ENCODE data around the gene CORO6. TPM values are rescaled to one million over a fixed set of nuclear protein-coding genes. Genes with fewer than 3 reads are reported as not detected.

CORO6 gene
- total RNA-seq, 1 donor = 20.3 TPM

- Histone ChIP-seq H2AFZ (ENCODE audit: low read length) (peak overlapping the region; percentile 95), H3K36me3 (ENCODE audit: insufficient read depth, low read length) (no peaks in the 10 kb centered on the region), H3K27ac (ENCODE audit: low read depth, low read length) (peak overlapping the region; percentile 73), H3K27me3 (ENCODE audit: insufficient read depth, low read length) (no peaks in the 10 kb centered on the region), H3K79me2 (ENCODE audit: insufficient read depth, low read length) (peaks cover 27% of the 10 kb centered on the region), H3K4me1 (ENCODE audit: insufficient read depth, low read length) (peaks cover 55% of the 10 kb centered on the region), H3K4me3 (ENCODE audit: insufficient read depth, low read length) (peak overlapping the region; percentile 73), H3K9me3 (ENCODE audit: low read depth, low read length) (no peaks in the 10 kb centered on the region), H3K4me2 (ENCODE audit: insufficient read depth, low read length) (peak overlapping the region; percentile 93), H4K20me1 (ENCODE audit: insufficient read depth, low read length) (peaks cover 48% of the 10 kb centered on the region)
- no peak for TF ChIP-seq CTCF (IDR thresholded peaks at IDR 0.05; ENCODE audit: extremely low read depth, low read depth, low read length)
- peak; percentile 96 for DNase-seq (ENCODE audit: insufficient read length, low spot score, missing footprints)
These were observed 31.5 kb downstream of the CORO6 start for GRCh38 chr17:29591146-29591736.

GRCh38 chr17:29590411-29591145 is 32.1 kb downstream of the CORO6 start:
- H2AFZ ChIP-seq (ENCODE audit: low read length) = peak overlapping the region; percentile 95
- peak overlapping the region; percentile 73 for H3K27ac ChIP-seq (ENCODE audit: low read depth, low read length)
- H3K79me2 ChIP-seq (ENCODE audit: insufficient read depth, low read length) = peaks cover 34% of the 10 kb centered on the region
- TF ChIP-seq CTCF (IDR thresholded peaks at IDR 0.05; ENCODE audit: extremely low read depth, low read depth, low read length) = no peak
- no peaks in the 10 kb centered on the region for H3K36me3 ChIP-seq (ENCODE audit: insufficient read depth, low read length)
- no peaks in the 10 kb centered on the region for H3K27me3 ChIP-seq (ENCODE audit: insufficient read depth, low read length)
- peak overlapping the region; percentile 93 for H3K4me2 ChIP-seq (ENCODE audit: insufficient read depth, low read length)
- DNase-seq (ENCODE audit: insufficient read length, low spot score, missing footprints) = peak; percentile 99
- peaks cover 47% of the 10 kb centered on the region for H4K20me1 ChIP-seq (ENCODE audit: insufficient read depth, low read length)
- H3K9me3 ChIP-seq (ENCODE audit: low read depth, low read length) = no peaks in the 10 kb centered on the region
- peaks cover 55% of the 10 kb centered on the region for H3K4me1 ChIP-seq (ENCODE audit: insufficient read depth, low read length)
- H3K4me3 ChIP-seq (ENCODE audit: insufficient read depth, low read length) = peak overlapping the region; percentile 73

GRCh38 chr17:29589524-29590410 is 32.9 kb downstream of the CORO6 start, which contains the start of gene GIT1:
TSS of gene GIT1 (minus strand) at chr17:29589648. CDS start at chr17:29589378, 270 bp downstream.
- DNase-seq (ENCODE audit: insufficient read length, low spot score, missing footprints) = peak; percentile 100

More at GRCh38 chr17:29589524-29590410, 32.9 kb downstream of the CORO6 start, which contains the start of gene GIT1:
- Histone ChIP-seq H3K36me3 (ENCODE audit: insufficient read depth, low read length) (no peaks in the 10 kb centered on the region), H3K4me1 (ENCODE audit: insufficient read depth, low read length) (peaks cover 52% of the 10 kb centered on the region), H3K4me2 (ENCODE audit: insufficient read depth, low read length) (peak within 1 kb of the TSS; percentile 95), H3K27me3 (ENCODE audit: insufficient read depth, low read length) (no peaks in the 10 kb centered on the region), H2AFZ (ENCODE audit: low read length) (peak within 1 kb of the TSS; percentile 95), H3K4me3 (ENCODE audit: insufficient read depth, low read length) (peak within 1 kb of the TSS; percentile 91), H3K9me3 (ENCODE audit: low read depth, low read length) (no peaks in the 10 kb centered on the region), H4K20me1 (ENCODE audit: insufficient read depth, low read length) (peaks cover 51% of the 10 kb centered on the region), H3K27ac (ENCODE audit: low read depth, low read length) (peak within 1 kb of the TSS; percentile 73), H3K79me2 (ENCODE audit: insufficient read depth, low read length) (peaks cover 42% of the 10 kb centered on the region)
- no peak for TF ChIP-seq CTCF (IDR thresholded peaks at IDR 0.05; ENCODE audit: extremely low read depth, low read depth, low read length)

Measured in osteoblast (primary cell).